ENCODE measurements around the gene ABCF2.

The ABCF2 gene

DNA sequence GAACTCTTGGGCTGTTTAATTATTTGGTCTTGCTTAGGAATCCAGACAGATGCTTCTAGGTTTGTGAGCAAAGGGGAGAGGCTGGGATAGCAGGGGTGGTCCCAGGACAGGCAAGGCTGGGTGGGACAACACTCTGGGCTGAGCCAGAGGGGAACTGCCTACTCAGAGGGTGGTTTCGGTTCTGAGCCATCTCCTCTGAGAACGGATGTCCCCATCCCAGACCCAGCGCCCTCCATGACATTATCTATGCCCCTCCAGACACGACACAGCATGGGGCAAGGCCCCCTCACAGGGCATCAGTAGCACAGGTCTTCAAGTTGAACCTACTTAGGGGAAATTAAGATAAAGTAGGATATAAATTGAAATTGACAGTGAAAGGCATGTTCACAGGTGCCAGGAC is 47.1 kb downstream of the ABCF2 start:
- Histone ChIP-seq H3K79me2 (ENCODE audit: insufficient read depth, low read depth) (no peaks in the 10 kb centered on the region), H3K9ac (no peak overlapping the region), H3K27me3 (ENCODE audit: insufficient read depth, low read depth) (peaks cover 62% of the 10 kb centered on the region), H3K4me1 (ENCODE audit: low read depth, poor library complexity, severe bottlenecking) (no peaks in the 10 kb centered on the region), H3K4me3 (IDR thresholded peaks at IDR 0.05; ENCODE audit: insufficient read depth, low read depth, low read length) (no peak overlapping the region), H4K20me1 (ENCODE audit: insufficient read depth) (no peaks in the 10 kb centered on the region), H3K27ac (no peak overlapping the region), H3K36me3 (ENCODE audit: insufficient read depth) (no peaks in the 10 kb centered on the region), H2AFZ (ENCODE audit: low read depth) (no peak overlapping the region), H3K4me2 (no peak overlapping the region)
- TF ChIP-seq, protein P1, sequence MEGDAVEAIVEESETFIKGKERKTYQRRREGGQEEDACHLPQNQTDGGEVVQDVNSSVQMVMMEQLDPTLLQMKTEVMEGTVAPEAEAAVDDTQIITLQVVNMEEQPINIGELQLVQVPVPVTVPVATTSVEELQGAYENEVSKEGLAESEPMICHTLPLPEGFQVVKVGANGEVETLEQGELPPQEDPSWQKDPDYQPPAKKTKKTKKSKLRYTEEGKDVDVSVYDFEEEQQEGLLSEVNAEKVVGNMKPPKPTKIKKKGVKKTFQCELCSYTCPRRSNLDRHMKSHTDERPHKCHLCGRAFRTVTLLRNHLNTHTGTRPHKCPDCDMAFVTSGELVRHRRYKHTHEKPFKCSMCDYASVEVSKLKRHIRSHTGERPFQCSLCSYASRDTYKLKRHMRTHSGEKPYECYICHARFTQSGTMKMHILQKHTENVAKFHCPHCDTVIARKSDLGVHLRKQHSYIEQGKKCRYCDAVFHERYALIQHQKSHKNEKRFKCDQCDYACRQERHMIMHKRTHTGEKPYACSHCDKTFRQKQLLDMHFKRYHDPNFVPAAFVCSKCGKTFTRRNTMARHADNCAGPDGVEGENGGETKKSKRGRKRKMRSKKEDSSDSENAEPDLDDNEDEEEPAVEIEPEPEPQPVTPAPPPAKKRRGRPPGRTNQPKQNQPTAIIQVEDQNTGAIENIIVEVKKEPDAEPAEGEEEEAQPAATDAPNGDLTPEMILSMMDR (conservative IDR thresholded peaks at IDR 0.05; ENCODE audit: low read depth, low read length) = no peak

DNA sequence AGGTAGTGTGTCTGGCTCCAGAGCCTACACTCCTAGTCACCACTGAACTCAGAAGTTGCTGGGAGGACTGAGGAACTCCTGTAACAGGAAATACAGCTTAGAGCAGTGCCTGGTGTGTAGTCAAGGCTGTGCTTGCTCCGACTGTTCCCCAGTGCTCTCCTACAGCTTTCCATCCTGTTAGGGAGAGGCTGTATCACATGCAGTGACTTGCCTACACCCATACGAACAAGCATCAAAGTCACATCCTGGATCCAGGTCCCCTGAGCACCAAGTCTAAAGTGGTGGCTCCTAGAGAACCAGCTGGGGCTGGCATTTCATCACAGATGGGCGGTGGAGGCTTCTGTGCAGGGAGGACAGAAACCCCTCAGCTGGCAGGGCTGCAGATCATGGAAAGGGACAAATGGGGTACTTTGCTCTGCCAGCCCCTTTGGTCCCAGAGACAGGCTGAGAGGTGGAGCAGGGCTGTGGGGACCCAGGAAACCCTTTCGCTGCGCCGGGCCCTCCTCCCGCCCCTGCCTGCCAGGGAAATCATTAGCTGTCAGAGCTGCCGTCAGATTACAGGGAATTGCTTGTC is 47.6 kb downstream of the ABCF2 start:
- no peaks in the 10 kb centered on the region for H3K36me3 ChIP-seq (ENCODE audit: insufficient read depth)
- H3K4me2 ChIP-seq = no peak overlapping the region
- no peaks in the 10 kb centered on the region for H4K20me1 ChIP-seq (ENCODE audit: insufficient read depth)
- H3K4me1 ChIP-seq (ENCODE audit: low read depth, poor library complexity, severe bottlenecking) = no peaks in the 10 kb centered on the region
- H3K79me2 ChIP-seq (ENCODE audit: insufficient read depth, low read depth) = no peaks in the 10 kb centered on the region
- no peak overlapping the region for H2AFZ ChIP-seq (ENCODE audit: low read depth)
- no peak overlapping the region for H3K27ac ChIP-seq
- peaks cover 64% of the 10 kb centered on the region for H3K27me3 ChIP-seq (ENCODE audit: insufficient read depth, low read depth)
- no peak overlapping the region for H3K4me3 ChIP-seq (IDR thresholded peaks at IDR 0.05; ENCODE audit: insufficient read depth, low read depth, low read length)
- TF ChIP-seq, protein P1 (conservative IDR thresholded peaks at IDR 0.05; ENCODE audit: low read depth, low read length) = no peak
- H3K9ac ChIP-seq = no peak overlapping the region

GRCh38 chr7:151178831-151179230 is 48.2 kb downstream of the ABCF2 start:
- Histone ChIP-seq H3K4me3 (IDR thresholded peaks at IDR 0.05; ENCODE audit: insufficient read depth, low read depth, low read length) (no peak overlapping the region), H3K27ac (no peak overlapping the region), H3K36me3 (ENCODE audit: insufficient read depth) (no peaks in the 10 kb centered on the region), H3K79me2 (ENCODE audit: insufficient read depth, low read depth) (no peaks in the 10 kb centered on the region), H3K4me2 (no peak overlapping the region), H4K20me1 (ENCODE audit: insufficient read depth) (no peaks in the 10 kb centered on the region), H3K27me3 (ENCODE audit: insufficient read depth, low read depth) (peaks cover 64% of the 10 kb centered on the region), H2AFZ (ENCODE audit: low read depth) (no peak overlapping the region), H3K9ac (no peak overlapping the region), H3K4me1 (ENCODE audit: low read depth, poor library complexity, severe bottlenecking) (no peaks in the 10 kb centered on the region)
- TF ChIP-seq, protein P1 (conservative IDR thresholded peaks at IDR 0.05; ENCODE audit: low read depth, low read length) = no peak

GRCh38 chr7:151178236-151178635 is 48.8 kb downstream of the ABCF2 start:
- H4K20me1 ChIP-seq (ENCODE audit: insufficient read depth) = no peaks in the 10 kb centered on the region
- no peaks in the 10 kb centered on the region for H3K4me1 ChIP-seq (ENCODE audit: low read depth, poor library complexity, severe bottlenecking)
- no peak overlapping the region for H2AFZ ChIP-seq (ENCODE audit: low read depth)
- H3K27me3 ChIP-seq (ENCODE audit: insufficient read depth, low read depth) = peaks cover 64% of the 10 kb centered on the region
- H3K79me2 ChIP-seq (ENCODE audit: insufficient read depth, low read depth) = no peaks in the 10 kb centered on the region
- no peak overlapping the region for H3K4me2 ChIP-seq
- no peak overlapping the region for H3K9ac ChIP-seq
- H3K4me3 ChIP-seq (IDR thresholded peaks at IDR 0.05; ENCODE audit: insufficient read depth, low read depth, low read length) = no peak overlapping the region
- no peak overlapping the region for H3K27ac ChIP-seq
- TF ChIP-seq, protein P1 (conservative IDR thresholded peaks at IDR 0.05; ENCODE audit: low read depth, low read length) = no peak
- no peaks in the 10 kb centered on the region for H3K36me3 ChIP-seq (ENCODE audit: insufficient read depth)
